Astrocyte (in vitro differentiated cells and primary cell): Measurements from ENCODE around the gene DEXI. TPM values are rescaled to one million over a fixed set of nuclear protein-coding genes. Genes with fewer than 3 reads are reported as not detected.
A peak's percentile ranks its signal among the peaks of the same experiment; 100 is the strongest.
"Not testable (repeated sequence)": the region's sequence is repeated elsewhere in the genome, so short reads cannot be mapped to it uniquely, and the experiment has no call there.

Experiments used
- DNase-seq: peaks from one replicate; pipeline ENCODE4 v3.0.0-alpha.2; 2010; ENCODE audit warnings: low read depth
- FAIRE-seq: peaks from 2 replicates; lab custom pipeline; 2011; peaks lifted over from hg19 to GRCh38; lab: Jason Lieb, UNC
- H2AFZ ChIP-seq: 2 replicates; pipeline ENCODE4 v1.6.0; 2012; ENCODE audit warnings: low read depth, low read length, inconsistent platforms
- H3K27ac ChIP-seq: 2 replicates; pipeline ENCODE4 v1.5.1; 2011; ENCODE audit warnings: low read depth, low read length, inconsistent platforms
- H3K27me3 ChIP-seq: 2 replicates; pipeline ENCODE4 v1.6.0; 2011; ENCODE audit warnings: low read length, inconsistent platforms; ENCODE audit not compliant: insufficient read depth
- H3K36me3 ChIP-seq: 2 replicates; pipeline ENCODE4 v1.5.1; 2011; ENCODE audit warnings: low read length, inconsistent platforms; ENCODE audit not compliant: insufficient read depth
- H3K4me1 ChIP-seq: 2 replicates; pipeline ENCODE4 v1.5.1; 2011; ENCODE audit warnings: low read length, inconsistent platforms; ENCODE audit not compliant: insufficient read depth
- H3K4me2 ChIP-seq: 2 replicates; pipeline ENCODE4 v1.6.0; 2012; ENCODE audit warnings: low read length, inconsistent platforms
- H3K4me3 ChIP-seq: 2 replicates; pipeline ENCODE4 v1.5.1; 2011; ENCODE audit warnings: low read depth, mild to moderate bottlenecking, low read length, inconsistent platforms; ENCODE audit not compliant: insufficient read depth
- H3K79me2 ChIP-seq: 2 replicates; pipeline ENCODE4 v1.6.0; 2012; ENCODE audit warnings: mild to moderate bottlenecking, low read length, inconsistent platforms; ENCODE audit not compliant: insufficient read depth
- H3K9ac ChIP-seq: 2 replicates; pipeline ENCODE4 v1.6.0; 2012; ENCODE audit warnings: mild to moderate bottlenecking, low read length, inconsistent platforms
- H3K9me3 ChIP-seq: 2 replicates; pipeline ENCODE4 v1.5.1; 2012; ENCODE audit warnings: low read depth, mild to moderate bottlenecking, low read length, inconsistent platforms; ENCODE audit not compliant: insufficient read depth
- H4K20me1 ChIP-seq: 2 replicates; pipeline ENCODE4 v1.6.0; 2012; ENCODE audit warnings: low read length, inconsistent platforms; ENCODE audit not compliant: insufficient read depth
- H3K27ac Mint-ChIP-seq: one replicate; pipeline ENCODE4 v1.8.0; 2021; ENCODE audit warnings: mild to moderate bottlenecking, mixed read lengths; ENCODE audit not compliant: unreplicated experiment
- H3K27me3 Mint-ChIP-seq: one replicate; pipeline ENCODE4 v1.8.0; 2021; ENCODE audit warnings: low read depth, mixed read lengths; ENCODE audit not compliant: unreplicated experiment
- H3K36me3 Mint-ChIP-seq: one replicate; pipeline ENCODE4 v1.8.0; 2021; ENCODE audit warnings: low read depth, mixed read lengths; ENCODE audit not compliant: unreplicated experiment
- H3K4me1 Mint-ChIP-seq: one replicate; pipeline ENCODE4 v1.8.0; 2021; ENCODE audit warnings: low read depth, mixed read lengths; ENCODE audit not compliant: unreplicated experiment
- H3K4me3 Mint-ChIP-seq: one replicate; pipeline ENCODE4 v1.8.0; 2021; ENCODE audit warnings: mild to moderate bottlenecking, moderate library complexity, mixed read lengths; ENCODE audit not compliant: unreplicated experiment
- H3K9me3 Mint-ChIP-seq: one replicate; pipeline ENCODE4 v1.8.0; 2021; ENCODE audit warnings: mild to moderate bottlenecking, mixed read lengths; ENCODE audit not compliant: unreplicated experiment
- CTCF ChIP-seq: IDR thresholded peaks from 2 replicates; pipeline ENCODE4 v1.5.1; 2011; ENCODE audit warnings: low read depth, mild to moderate bottlenecking, inconsistent platforms, low read length, moderate library complexity; ENCODE audit not compliant: insufficient read depth
- EZH2 ChIP-seq: IDR thresholded peaks from 2 replicates; pipeline ENCODE4 v1.6.1; 2012; ENCODE audit warnings: mild to moderate bottlenecking, low read length, inconsistent platforms; ENCODE audit not compliant: insufficient read depth
- total RNA-seq: library from RNA; stranded (reverse); gene quantifications from 2 replicates; pipeline ENCODE4 v1.2.1, GENCODE V29; 2021

Gene DEXI
- total RNA-seq, 1 donor from 2014 or later = 39.8 TPM

- Histone ChIP-seq H4K20me1 (peaks cover 66% of the 10 kb centered on the region), H3K9me3 (no peaks in the 10 kb centered on the region)
These were observed 12.2 kb downstream of the DEXI start for GRCh38 chr16:10929853-10930754.

GRCh38 chr16:10929097-10929496 lies 13.2 kb downstream of the DEXI start:
- Histone ChIP-seq H3K79me2 (peaks cover 18% of the 10 kb centered on the region), H3K36me3 (peaks cover 14% of the 10 kb centered on the region), H4K20me1 (peaks cover 60% of the 10 kb centered on the region)
- not testable (repeated sequence) for H3K4me1 ChIP-seq, H2AFZ ChIP-seq, H3K9me3 Mint-ChIP-seq, H3K4me3 ChIP-seq, H3K27me3 Mint-ChIP-seq, H3K27me3 ChIP-seq, DNase-seq, H3K27ac ChIP-seq, H3K9ac ChIP-seq, H3K9me3 ChIP-seq, H3K27ac Mint-ChIP-seq, H3K4me3 Mint-ChIP-seq, H3K4me2 ChIP-seq, FAIRE-seq
- peaks cover 20% of the 10 kb centered on the region for H3K36me3 Mint-ChIP-seq
- peaks cover 11% of the 10 kb centered on the region for H3K4me1 Mint-ChIP-seq

More at GRCh38 chr16:10929853-10930754, 12.2 kb downstream of the DEXI start:
- H3K4me3 Mint-ChIP-seq = no peak overlapping the region
- H3K9me3 Mint-ChIP-seq = peaks cover 2% of the 10 kb centered on the region
- no peak overlapping the region for H2AFZ ChIP-seq
- no peak overlapping the region for H3K27ac Mint-ChIP-seq
- DNase-seq (peak; percentile 36), FAIRE-seq (no peak)
- H3K36me3 ChIP-seq = peaks cover 14% of the 10 kb centered on the region
- no peak overlapping the region for H3K9ac ChIP-seq
- H3K27ac ChIP-seq = no peak overlapping the region
- H3K4me1 Mint-ChIP-seq = peaks cover 11% of the 10 kb centered on the region
- peaks cover 29% of the 10 kb centered on the region for H3K79me2 ChIP-seq
- peaks cover 3% of the 10 kb centered on the region for H3K4me1 ChIP-seq
- no peaks in the 10 kb centered on the region for H3K27me3 ChIP-seq
- H3K4me2 ChIP-seq = no peak overlapping the region
- no peak overlapping the region for H3K4me3 ChIP-seq
- TF ChIP-seq EZH2 (no peak), CTCF (no peak)
- peaks cover 20% of the 10 kb centered on the region for H3K36me3 Mint-ChIP-seq
- no peaks in the 10 kb centered on the region for H3K27me3 Mint-ChIP-seq

- Mint-ChIP-seq H3K27ac (no peak overlapping the region), H3K4me3 (no peak overlapping the region)
These were observed 14.7 kb downstream of the DEXI start for GRCh38 chr16:10927497-10928112.

More at GRCh38 chr16:10927497-10928112, 14.7 kb downstream of the DEXI start:
- H3K4me1 ChIP-seq = peaks cover 4% of the 10 kb centered on the region
- Mint-ChIP-seq H3K4me1 (no peaks in the 10 kb centered on the region), H3K36me3 (peaks cover 20% of the 10 kb centered on the region), H3K27me3 (no peaks in the 10 kb centered on the region), H3K9me3 (peaks cover 2% of the 10 kb centered on the region)
- no peak overlapping the region for H3K9ac ChIP-seq
- peaks cover 7% of the 10 kb centered on the region for H3K79me2 ChIP-seq
- H2AFZ ChIP-seq = no peak overlapping the region
- TF ChIP-seq CTCF (no peak), EZH2 (no peak)
- no peak overlapping the region for H3K27ac ChIP-seq
- H3K9me3 ChIP-seq = no peaks in the 10 kb centered on the region
- FAIRE-seq (no peak), DNase-seq (no peak)
- H3K4me3 ChIP-seq = no peak overlapping the region
- no peaks in the 10 kb centered on the region for H3K27me3 ChIP-seq
- peaks cover 45% of the 10 kb centered on the region for H4K20me1 ChIP-seq
- H3K36me3 ChIP-seq = peaks cover 14% of the 10 kb centered on the region
- no peak overlapping the region for H3K4me2 ChIP-seq
